HT-29 (cell line): ENCODE data around the gene PKLR. TPM values are rescaled to one million over a fixed set of nuclear protein-coding genes. Genes with fewer than 3 reads are reported as not detected.

Experiments used
- total RNA-seq: library from RNA; depleted of rRNA; stranded (reverse); fragments of >200 nt; shearing (Covaris generic); gene quantifications from 2 replicates; pipeline ENCODE4 v1.2.3, GENCODE V29; 2014; rRNA removed

PKLR gene
- total RNA-seq, 1 experiment from 2014 or later: 0.28 TPM

Other genes with a start within 250 kb of the PKLR start
- 34.6 and 45.0 TPM in 2 replicates for gene EFNA4, start 237.7 kb downstream of the PKLR start, total RNA-seq
- gene EFNA3, start 222.6 kb downstream of the PKLR start, total RNA-seq: 2.4 and 3.9 TPM in 2 replicates
- gene EFNA1, start 173.6 kb downstream of the PKLR start, total RNA-seq: 49.8 and 62.7 TPM in 2 replicates
- 38.8 and 47.5 TPM in 2 replicates for gene SLC50A1, start 165.6 kb downstream of the PKLR start, total RNA-seq
- 86.2 and 100 TPM in 2 replicates for gene DPM3, start 160.9 kb downstream of the PKLR start, total RNA-seq
- gene KRTCAP2, start 128.1 kb downstream of the PKLR start, total RNA-seq: 107 and 128 TPM in 2 replicates
- not detected in 2 replicates for gene TRIM46, start 127.6 kb downstream of the PKLR start, total RNA-seq
- gene THBS3, start 93.5 kb downstream of the PKLR start, total RNA-seq: 4.2 and 7.6 TPM in 2 replicates
- 72.2 and 86.8 TPM in 2 replicates for gene MTX1, start 92.7 kb downstream of the PKLR start, total RNA-seq
- 8.6 and 12.6 TPM in 2 replicates for gene ENTREP3, start 46.0 kb downstream of the PKLR start, total RNA-seq
- gene SCAMP3, start 39.1 kb downstream of the PKLR start, total RNA-seq: 112 and 114 TPM in 2 replicates
- gene CLK2, start 27.9 kb downstream of the PKLR start, total RNA-seq: 29.3 and 35.2 TPM in 2 replicates
- 4.3 and 6.4 TPM in 2 replicates for gene HCN3, start 24.0 kb downstream of the PKLR start, total RNA-seq
- 270 and 302 TPM in 2 replicates for gene FDPS, start 7.4 kb upstream of the PKLR start, total RNA-seq
- 80.6 and 86.9 TPM in 2 replicates for gene RUSC1, start 19.5 kb upstream of the PKLR start, total RNA-seq